Adipocyte (in vitro differentiated cells): Measurements from ENCODE around the gene CTSS.

ENCODE experiments used
- DNase-seq: peaks from one replicate; pipeline ENCODE4 v3.0.0-alpha.2; 2015; ENCODE audit warnings: low read depth
- H3K27me3 ChIP-seq: replicated peaks from 2 replicates; pipeline ENCODE4 v1.7.0; 2013; ENCODE audit warnings: mild to moderate bottlenecking, low read length, moderate library complexity; ENCODE audit not compliant: control insufficient read depth, insufficient read depth
- H3K36me3 ChIP-seq: 2 replicates; pipeline ENCODE4 v1.7.0; 2013; ENCODE audit warnings: low read length, mild to moderate bottlenecking, moderate library complexity; ENCODE audit not compliant: control insufficient read depth, insufficient read depth, severe bottlenecking
- H3K4me1 ChIP-seq: 2 replicates; pipeline ENCODE4 v1.7.0; 2013; ENCODE audit warnings: mild to moderate bottlenecking, low read length, moderate library complexity; ENCODE audit not compliant: control insufficient read depth, insufficient read depth
- H3K4me3 ChIP-seq: 2 replicates; pipeline ENCODE4 v1.7.0; 2013; ENCODE audit warnings: mild to moderate bottlenecking, low read length, moderate library complexity
- H3K9ac ChIP-seq: 2 replicates; pipeline ENCODE4 v1.7.0; 2013; ENCODE audit warnings: mild to moderate bottlenecking, low read length, moderate library complexity
- H3K9me3 ChIP-seq: 2 replicates; pipeline ENCODE4 v1.7.0; 2013; ENCODE audit warnings: mild to moderate bottlenecking, low read length, moderate library complexity; ENCODE audit not compliant: control insufficient read depth

CTSS gene

DNA sequence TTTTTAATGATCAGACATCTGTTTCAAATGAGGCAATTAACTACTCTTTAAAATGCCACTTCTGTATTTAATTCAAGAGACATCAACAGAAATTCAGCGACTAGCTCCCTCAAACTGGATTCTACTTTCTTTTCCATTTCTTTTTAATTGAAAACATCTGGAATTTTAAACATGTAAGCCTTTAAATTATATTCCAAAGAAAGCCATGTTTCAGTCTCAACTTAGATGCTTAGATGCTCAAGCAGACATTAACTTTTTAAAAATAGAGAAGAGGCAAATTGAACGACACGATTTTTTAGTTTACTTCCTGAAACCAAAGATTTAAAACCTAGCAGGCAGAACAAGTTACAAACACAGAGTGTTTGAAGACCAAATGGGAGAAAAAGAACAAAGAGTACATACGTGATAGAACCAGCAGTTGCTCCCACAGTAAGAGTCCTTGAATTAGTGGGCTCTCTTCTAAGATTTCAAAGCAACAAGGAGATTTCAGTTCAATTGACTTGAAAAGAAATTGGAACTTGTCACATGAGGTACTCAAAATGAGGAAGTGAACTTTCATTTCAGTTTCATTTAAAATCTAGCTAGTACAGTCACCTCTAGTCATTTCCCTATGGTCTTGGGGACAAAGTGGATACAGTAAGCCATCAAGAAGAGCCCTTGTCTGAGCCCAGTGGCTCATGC is at the start of gene CTSS:
Gene CTSS, minus strand, starts transcription at position 483 of the 681 bp plus-strand sequence. CDS start 1,015 bp downstream, outside the sequence.
- Histone ChIP-seq H3K4me1 (peaks cover 12% of the 10 kb centered on the region), H3K9me3 (peaks cover 2% of the 10 kb centered on the region), H3K36me3 (no peaks in the 10 kb centered on the region), H3K4me3 (peak within 1 kb of the TSS; percentile 82), H3K27me3 (no peaks in the 10 kb centered on the region), H3K9ac (peak within 1 kb of the TSS; percentile 80)
- DNase-seq, result peak; percentile 69

DNA sequence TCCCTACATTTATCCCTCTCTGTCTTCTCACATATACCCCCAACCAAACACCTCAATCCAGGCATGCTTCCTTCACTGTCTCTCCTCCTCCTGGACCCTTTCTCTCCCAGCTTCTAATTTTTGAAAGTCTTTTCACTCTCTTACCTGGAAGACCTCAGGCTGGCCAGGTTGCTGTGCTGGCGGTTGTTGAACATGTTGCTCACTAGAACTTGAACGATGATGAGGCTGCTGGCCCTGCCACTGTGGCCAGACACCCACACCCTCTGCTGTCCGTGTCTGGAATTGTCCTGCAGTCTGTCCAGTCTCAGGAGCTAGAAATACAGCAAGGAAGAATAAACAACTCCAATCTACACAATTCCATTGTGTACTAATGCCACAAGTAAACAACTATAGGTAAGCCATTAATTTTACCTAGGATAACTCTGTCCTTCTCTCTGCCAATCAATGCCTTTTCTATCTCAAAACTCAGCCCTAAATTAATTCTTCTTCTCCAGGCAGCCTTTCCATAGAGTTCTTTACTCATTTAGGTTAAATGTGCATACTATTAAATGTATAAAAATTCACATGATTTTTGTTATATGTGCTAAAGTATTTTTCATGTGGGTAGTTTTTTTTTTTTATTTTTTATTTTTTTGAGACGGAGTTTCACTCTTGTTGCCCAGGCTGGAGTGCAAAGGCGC is 47.6 kb upstream of the CTSS start:
- H3K27me3 ChIP-seq, result no peaks in the 10 kb centered on the region
- DNase-seq, result peak; percentile 74
- H3K9me3 ChIP-seq, result no peaks in the 10 kb centered on the region
- peak overlapping the region; percentile 40 for H3K9ac ChIP-seq
- peaks cover 27% of the 10 kb centered on the region for H3K4me1 ChIP-seq
- H3K36me3 ChIP-seq, result peaks cover 76% of the 10 kb centered on the region
- H3K4me3 ChIP-seq, result no peak overlapping the region

DNA sequence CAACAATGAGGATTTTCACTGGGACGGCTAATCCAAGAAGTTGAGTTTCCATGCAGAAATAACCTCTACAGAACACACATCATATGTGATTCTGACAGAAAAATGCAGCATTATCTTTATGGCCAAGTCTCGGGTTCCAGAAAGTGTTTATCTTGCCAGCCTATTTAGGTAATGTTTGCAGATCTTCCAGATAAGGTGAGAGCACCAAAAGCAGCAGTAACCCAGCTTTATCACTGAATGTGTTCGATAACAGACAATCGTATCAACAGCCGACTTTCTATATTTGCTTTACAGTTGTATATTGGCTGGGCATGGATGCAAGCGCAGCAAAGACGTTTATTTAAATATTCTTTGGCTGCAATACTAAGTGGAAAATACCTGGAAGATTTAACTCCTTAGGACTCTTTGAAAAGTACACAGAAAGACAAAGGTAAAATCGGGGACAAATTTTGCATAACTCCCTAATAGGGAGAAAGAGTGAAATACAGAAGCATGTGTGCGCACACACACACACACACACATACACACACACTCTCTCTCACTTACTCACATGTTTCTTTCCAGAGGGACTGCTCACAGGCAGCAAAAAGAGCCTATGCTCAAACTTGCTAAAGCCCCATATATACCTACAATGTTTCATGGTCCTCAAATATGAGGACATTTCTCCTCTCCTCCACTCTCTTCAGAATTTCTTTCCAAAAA is 45.5 kb upstream of the CTSS start:
- Histone ChIP-seq H3K4me1 (peaks cover 44% of the 10 kb centered on the region), H3K4me3 (no peak overlapping the region), H3K9me3 (no peaks in the 10 kb centered on the region), H3K27me3 (no peaks in the 10 kb centered on the region), H3K9ac (no peak overlapping the region), H3K36me3 (peaks cover 57% of the 10 kb centered on the region)
- DNase-seq, result no peak

DNA sequence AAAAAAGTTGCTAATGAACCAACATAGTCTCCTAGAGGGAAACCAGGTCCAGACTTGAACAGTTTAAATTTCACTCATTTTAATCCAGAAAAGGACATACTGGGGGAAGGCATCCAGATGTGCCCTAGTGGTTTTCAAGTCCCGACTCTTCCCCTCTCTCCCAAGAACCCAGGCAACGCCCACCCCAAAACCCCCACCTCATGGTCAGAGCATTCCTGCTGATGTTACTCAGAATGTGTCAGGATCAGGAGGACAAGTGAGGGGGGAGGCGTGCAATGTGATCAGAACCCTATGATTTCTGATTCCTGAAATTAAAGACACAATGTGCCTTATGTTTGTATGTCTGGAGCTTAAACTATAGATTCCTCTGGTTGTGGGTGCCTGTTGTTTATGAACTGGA is 44.1 kb upstream of the CTSS start:
- peak; percentile 65 for DNase-seq
- Histone ChIP-seq H3K4me3 (no peak overlapping the region), H3K27me3 (no peaks in the 10 kb centered on the region), H3K4me1 (peaks cover 53% of the 10 kb centered on the region), H3K9ac (peak overlapping the region; percentile 83), H3K9me3 (no peaks in the 10 kb centered on the region), H3K36me3 (peaks cover 43% of the 10 kb centered on the region)

DNA sequence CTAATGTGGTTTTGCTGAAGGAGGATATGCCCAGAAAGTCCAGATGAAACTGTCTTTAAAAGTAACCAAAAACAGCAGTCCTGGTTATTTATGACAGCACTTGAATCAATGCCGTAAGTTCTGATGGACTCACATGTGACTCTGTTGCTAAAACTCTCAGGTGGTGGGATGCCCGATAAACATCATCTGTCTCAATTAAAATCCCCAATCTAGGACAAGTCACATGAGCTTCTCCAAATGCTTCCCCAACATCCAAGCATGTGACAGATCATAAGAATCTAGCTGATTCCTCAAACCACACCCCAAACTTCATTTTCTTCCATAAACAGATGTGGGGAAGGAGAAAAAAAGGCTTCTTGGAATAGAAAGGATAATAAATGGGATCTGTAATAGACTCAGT is 43.3 kb upstream of the CTSS start:
- Histone ChIP-seq H3K4me1 (peaks cover 56% of the 10 kb centered on the region), H3K4me3 (peak overlapping the region; percentile 80), H3K9me3 (no peaks in the 10 kb centered on the region), H3K27me3 (no peaks in the 10 kb centered on the region), H3K36me3 (peaks cover 42% of the 10 kb centered on the region), H3K9ac (peak overlapping the region; percentile 83)
- peak; percentile 29 for DNase-seq

DNA sequence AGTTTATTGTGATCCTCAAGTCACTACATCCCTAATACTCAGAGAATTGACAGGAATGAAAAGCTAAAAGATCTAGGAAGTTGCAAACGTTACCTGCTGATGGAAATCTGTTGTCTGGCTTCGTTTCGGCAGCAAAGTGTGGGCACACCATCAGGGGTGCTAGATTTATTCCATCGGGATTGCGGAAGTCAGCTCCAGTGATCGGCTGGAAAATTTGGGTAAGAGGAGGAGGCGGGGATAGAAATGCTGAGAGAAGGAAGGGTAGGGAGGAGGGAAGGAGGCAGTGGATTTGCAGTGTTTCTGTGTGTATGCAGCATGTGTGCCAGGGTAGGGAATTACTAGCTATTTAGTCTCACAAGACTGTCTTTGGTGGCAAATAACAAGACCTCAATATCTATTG is 42.5 kb upstream of the CTSS start, which contains the start of gene CTSK:
Gene CTSK, minus strand, starts transcription at position 140 of the 400 bp plus-strand sequence. CDS start 1,455 bp downstream, outside the sequence.
- DNase-seq, result peak; percentile 76
- H3K4me3 ChIP-seq, result peak within 1 kb of the TSS; percentile 80

DNA sequence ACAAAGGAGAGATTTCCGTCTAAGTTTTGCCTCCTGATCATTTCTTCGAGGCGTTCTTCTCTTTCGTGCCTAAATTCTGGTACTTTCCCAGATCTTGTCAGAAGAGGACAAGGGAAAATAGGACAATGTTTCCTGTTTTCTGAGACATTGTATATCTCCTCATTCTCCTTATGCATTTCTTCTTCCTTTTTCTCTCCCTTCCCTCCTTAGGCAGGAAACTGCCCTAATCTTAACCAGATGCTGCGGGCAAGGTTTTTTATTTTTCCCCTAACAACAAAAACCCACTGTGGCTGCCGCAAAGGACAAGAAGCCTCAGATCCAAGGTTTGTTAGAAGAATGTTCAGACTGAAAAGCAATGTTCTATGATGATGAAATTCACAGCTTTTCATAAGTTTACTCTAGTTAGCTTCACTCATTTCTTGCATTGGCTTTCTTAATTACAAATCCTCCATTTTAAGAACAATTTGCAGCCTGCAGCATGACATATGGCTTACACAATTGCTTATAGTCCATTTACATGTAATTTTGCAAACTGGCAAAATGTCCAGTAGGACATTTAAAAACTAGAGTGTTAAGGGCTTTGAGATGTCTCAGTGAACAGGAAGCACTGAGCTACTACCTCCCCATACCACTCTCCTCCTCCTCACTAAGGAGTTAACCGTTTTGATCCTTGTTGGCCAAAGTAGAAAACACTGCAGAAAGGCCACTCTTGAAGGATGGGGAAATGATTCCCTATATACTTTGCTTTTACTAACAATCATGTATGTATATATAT is 41.9 kb upstream of the CTSS start:
- H3K36me3 ChIP-seq, result peaks cover 44% of the 10 kb centered on the region
- DNase-seq, result peak; percentile 66
- peak overlapping the region; percentile 83 for H3K9ac ChIP-seq
- no peaks in the 10 kb centered on the region for H3K27me3 ChIP-seq
- no peaks in the 10 kb centered on the region for H3K9me3 ChIP-seq
- peaks cover 51% of the 10 kb centered on the region for H3K4me1 ChIP-seq
- peak overlapping the region; percentile 80 for H3K4me3 ChIP-seq

More for the DNA sequence above, 42.5 kb upstream of the CTSS start, which contains the start of gene CTSK:
- Histone ChIP-seq H3K4me1 (peaks cover 56% of the 10 kb centered on the region), H3K9me3 (no peaks in the 10 kb centered on the region), H3K36me3 (peaks cover 43% of the 10 kb centered on the region), H3K27me3 (no peaks in the 10 kb centered on the region), H3K9ac (peak within 1 kb of the TSS; percentile 83)

DNA sequence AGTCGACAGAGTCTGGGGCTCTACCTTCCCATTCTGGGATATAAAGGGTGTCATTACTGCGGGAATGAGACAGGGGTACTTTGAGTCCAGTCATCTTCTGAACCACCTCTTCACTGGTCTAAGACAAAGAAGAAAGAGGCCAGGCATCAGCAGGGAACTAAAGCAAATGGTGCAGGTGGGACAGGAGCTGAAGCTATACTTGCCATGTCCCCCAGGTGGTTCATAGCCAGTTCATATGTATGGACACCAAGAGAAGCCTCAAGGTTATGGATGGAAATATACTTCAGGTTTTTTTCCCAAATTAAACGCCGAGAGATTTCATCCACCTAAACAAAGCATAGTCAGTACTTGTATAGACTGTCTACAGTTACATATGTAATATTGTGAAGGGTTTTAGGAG is 40.3 kb upstream of the CTSS start:
- H3K9ac ChIP-seq, result no peak overlapping the region
- H3K4me1 ChIP-seq, result peaks cover 51% of the 10 kb centered on the region
- no peak overlapping the region for H3K4me3 ChIP-seq
- peaks cover 34% of the 10 kb centered on the region for H3K36me3 ChIP-seq
- no peaks in the 10 kb centered on the region for H3K27me3 ChIP-seq
- H3K9me3 ChIP-seq, result no peaks in the 10 kb centered on the region
- no peak for DNase-seq

DNA sequence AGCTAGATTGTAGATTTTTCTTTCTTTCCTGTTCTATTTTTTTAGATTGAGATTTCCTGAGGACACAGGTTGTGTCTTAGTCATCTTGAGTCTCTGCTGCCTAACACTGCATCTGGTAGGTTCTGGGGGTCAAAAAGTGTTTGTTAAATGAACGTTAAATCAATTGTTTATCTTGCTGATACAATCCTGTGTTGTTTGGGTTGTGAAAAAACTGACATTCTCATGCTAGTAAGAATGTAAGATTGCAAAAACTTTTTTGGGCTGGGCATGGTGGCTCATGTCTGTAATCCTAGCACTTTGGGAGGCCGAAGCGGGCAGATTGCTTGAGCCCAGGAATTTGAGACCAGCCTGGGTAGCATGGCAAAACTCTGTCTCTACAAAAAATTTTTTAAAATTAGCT is 39.1 kb upstream of the CTSS start:
- no peaks in the 10 kb centered on the region for H3K9me3 ChIP-seq
- peaks cover 34% of the 10 kb centered on the region for H3K36me3 ChIP-seq
- H3K9ac ChIP-seq, result no peak overlapping the region
- H3K4me3 ChIP-seq, result no peak overlapping the region
- peak; percentile 62 for DNase-seq
- peaks cover 44% of the 10 kb centered on the region for H3K4me1 ChIP-seq
- no peaks in the 10 kb centered on the region for H3K27me3 ChIP-seq

DNA sequence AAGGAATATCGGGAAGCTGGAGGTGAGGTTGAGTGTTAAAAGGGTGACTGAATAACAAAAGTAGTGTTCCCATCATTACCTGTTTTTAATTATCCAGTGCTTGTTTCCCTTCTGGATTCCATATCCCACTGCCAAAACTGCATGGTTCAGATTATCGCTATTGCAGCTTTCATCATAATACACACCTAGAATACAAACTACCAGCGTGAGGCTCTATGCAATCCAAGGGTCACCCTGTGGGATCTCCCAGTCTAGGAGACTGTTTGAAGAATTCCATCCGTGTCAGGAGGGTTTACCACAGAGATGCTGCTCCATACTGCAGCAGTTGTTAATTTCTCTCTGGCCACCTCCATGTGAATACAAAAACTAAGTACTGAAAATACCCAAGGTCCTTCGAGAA is 33.5 kb upstream of the CTSS start:
- DNase-seq, result no peak
- H3K4me3 ChIP-seq, result no peak overlapping the region
- H3K36me3 ChIP-seq, result peaks cover 76% of the 10 kb centered on the region
- H3K4me1 ChIP-seq, result no peaks in the 10 kb centered on the region
- no peaks in the 10 kb centered on the region for H3K27me3 ChIP-seq
- no peak overlapping the region for H3K9ac ChIP-seq
- H3K9me3 ChIP-seq, result no peaks in the 10 kb centered on the region
